Epithelial cell of proximal tubule (primary cell): ENCODE measurements around the gene SH2D2A. TPM values are rescaled to one million over a fixed set of nuclear protein-coding genes. Genes with fewer than 3 reads are reported as not detected.

Experiments
- DNase-seq: peaks from one replicate; pipeline ENCODE4 v3.0.0-alpha.2; 2011; ENCODE audit warnings: low read depth
- H3K4me3 ChIP-seq: 2 replicates; pipeline ENCODE4 v1.5.1; 2011; ENCODE audit warnings: low read depth, mild to moderate bottlenecking, low read length
- CTCF ChIP-seq: conservative IDR thresholded peaks from 2 replicates; pipeline ENCODE4 v1.5.1; 2012; ENCODE audit warnings: low read depth, mild to moderate bottlenecking, low read length
- total RNA-seq: library from RNA; depleted of rRNA; stranded (reverse); fragments of >200 nt; gene quantifications from 2 replicates; pipeline ENCODE4 v1.2.3, GENCODE V29; 2015

SH2D2A gene
- total RNA-seq, 1 donor from 2014 or later = 2.0 TPM

- DNase-seq = no peak
- no peak for TF ChIP-seq CTCF
- no peak overlapping the region for H3K4me3 ChIP-seq
Observed at GRCh38 chr1:156772728-156773497, 43.7 kb downstream of the SH2D2A start.

GRCh38 chr1:156772222-156772621 lies 44.4 kb downstream of the SH2D2A start:
- no peak overlapping the region for H3K4me3 ChIP-seq
- peak; percentile 3 for TF ChIP-seq CTCF
- DNase-seq = no peak

GRCh38 chr1:156768610-156769295 lies 47.9 kb downstream of the SH2D2A start:
- no peak for DNase-seq
- peak overlapping the region; percentile 87 for H3K4me3 ChIP-seq
- no peak for TF ChIP-seq CTCF

- H3K4me3 ChIP-seq = peak overlapping the region; percentile 87
- no peak for DNase-seq
- TF ChIP-seq CTCF = no peak
Observed at GRCh38 chr1:156767879-156768604, 48.6 kb downstream of the SH2D2A start.

- peak; percentile 9 for TF ChIP-seq CTCF
- peak within 1 kb of the TSS; percentile 87 for H3K4me3 ChIP-seq
Observed at GRCh38 chr1:156767101-156767878, 49.4 kb downstream of the SH2D2A start, which contains the start of gene PRCC. TSS of gene PRCC (plus strand) at chr1:156767535. CDS start at chr1:156767772, 237 bp downstream.

GRCh38 chr1:156766298-156767100 lies 50.1 kb downstream of the SH2D2A start:
- H3K4me3 ChIP-seq = peak overlapping the region; percentile 87
- no peak for DNase-seq
- TF ChIP-seq CTCF = no peak

More at GRCh38 chr1:156767101-156767878, 49.4 kb downstream of the SH2D2A start, which contains the start of gene PRCC:
- DNase-seq = peak; percentile 99
